Measurements from ENCODE around the gene PLA2G15.

DNA sequence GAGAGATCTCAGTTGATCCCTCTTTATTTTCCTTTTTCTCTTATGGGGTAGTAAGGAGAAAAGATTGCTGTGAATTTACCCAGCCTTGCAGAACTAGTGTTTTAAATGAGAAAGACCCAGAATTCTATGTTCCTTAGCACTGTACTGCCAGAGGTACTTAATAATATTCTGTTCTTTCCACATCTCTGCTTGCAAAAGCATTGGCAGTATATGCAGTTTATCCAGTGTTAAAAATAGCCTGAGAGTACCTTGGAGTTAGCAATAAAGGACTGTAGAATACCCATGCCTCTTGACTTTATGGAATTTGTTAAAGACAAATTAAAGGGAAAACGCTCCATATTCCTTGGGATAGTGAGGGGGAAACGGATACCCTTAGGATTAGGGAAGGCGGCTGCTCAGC is 31.1 kb downstream of the PLA2G15 start:
- TF ChIP-seq, protein P1, sequence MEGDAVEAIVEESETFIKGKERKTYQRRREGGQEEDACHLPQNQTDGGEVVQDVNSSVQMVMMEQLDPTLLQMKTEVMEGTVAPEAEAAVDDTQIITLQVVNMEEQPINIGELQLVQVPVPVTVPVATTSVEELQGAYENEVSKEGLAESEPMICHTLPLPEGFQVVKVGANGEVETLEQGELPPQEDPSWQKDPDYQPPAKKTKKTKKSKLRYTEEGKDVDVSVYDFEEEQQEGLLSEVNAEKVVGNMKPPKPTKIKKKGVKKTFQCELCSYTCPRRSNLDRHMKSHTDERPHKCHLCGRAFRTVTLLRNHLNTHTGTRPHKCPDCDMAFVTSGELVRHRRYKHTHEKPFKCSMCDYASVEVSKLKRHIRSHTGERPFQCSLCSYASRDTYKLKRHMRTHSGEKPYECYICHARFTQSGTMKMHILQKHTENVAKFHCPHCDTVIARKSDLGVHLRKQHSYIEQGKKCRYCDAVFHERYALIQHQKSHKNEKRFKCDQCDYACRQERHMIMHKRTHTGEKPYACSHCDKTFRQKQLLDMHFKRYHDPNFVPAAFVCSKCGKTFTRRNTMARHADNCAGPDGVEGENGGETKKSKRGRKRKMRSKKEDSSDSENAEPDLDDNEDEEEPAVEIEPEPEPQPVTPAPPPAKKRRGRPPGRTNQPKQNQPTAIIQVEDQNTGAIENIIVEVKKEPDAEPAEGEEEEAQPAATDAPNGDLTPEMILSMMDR (IDR thresholded peaks at IDR 0.05; ENCODE audit: insufficient read depth, low read length): no peak
- TF ChIP-seq POLR2AphosphoS5 (IDR thresholded peaks at IDR 0.05; ENCODE audit: low read depth): no peak
- TF ChIP-seq, protein P2, sequence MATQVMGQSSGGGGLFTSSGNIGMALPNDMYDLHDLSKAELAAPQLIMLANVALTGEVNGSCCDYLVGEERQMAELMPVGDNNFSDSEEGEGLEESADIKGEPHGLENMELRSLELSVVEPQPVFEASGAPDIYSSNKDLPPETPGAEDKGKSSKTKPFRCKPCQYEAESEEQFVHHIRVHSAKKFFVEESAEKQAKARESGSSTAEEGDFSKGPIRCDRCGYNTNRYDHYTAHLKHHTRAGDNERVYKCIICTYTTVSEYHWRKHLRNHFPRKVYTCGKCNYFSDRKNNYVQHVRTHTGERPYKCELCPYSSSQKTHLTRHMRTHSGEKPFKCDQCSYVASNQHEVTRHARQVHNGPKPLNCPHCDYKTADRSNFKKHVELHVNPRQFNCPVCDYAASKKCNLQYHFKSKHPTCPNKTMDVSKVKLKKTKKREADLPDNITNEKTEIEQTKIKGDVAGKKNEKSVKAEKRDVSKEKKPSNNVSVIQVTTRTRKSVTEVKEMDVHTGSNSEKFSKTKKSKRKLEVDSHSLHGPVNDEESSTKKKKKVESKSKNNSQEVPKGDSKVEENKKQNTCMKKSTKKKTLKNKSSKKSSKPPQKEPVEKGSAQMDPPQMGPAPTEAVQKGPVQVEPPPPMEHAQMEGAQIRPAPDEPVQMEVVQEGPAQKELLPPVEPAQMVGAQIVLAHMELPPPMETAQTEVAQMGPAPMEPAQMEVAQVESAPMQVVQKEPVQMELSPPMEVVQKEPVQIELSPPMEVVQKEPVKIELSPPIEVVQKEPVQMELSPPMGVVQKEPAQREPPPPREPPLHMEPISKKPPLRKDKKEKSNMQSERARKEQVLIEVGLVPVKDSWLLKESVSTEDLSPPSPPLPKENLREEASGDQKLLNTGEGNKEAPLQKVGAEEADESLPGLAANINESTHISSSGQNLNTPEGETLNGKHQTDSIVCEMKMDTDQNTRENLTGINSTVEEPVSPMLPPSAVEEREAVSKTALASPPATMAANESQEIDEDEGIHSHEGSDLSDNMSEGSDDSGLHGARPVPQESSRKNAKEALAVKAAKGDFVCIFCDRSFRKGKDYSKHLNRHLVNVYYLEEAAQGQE (IDR thresholded peaks at IDR 0.05; ENCODE audit: insufficient replicate concordance, low read depth): no peak
- no peak for TF ChIP-seq GABPA (IDR thresholded peaks at IDR 0.05; ENCODE audit: low read depth)
- TF ChIP-seq SPI1 (IDR thresholded peaks at IDR 0.05; ENCODE audit: borderline replicate concordance, low read depth): no peak
